ENCODE results near the gene SECTM1.

SECTM1 gene

DNA sequence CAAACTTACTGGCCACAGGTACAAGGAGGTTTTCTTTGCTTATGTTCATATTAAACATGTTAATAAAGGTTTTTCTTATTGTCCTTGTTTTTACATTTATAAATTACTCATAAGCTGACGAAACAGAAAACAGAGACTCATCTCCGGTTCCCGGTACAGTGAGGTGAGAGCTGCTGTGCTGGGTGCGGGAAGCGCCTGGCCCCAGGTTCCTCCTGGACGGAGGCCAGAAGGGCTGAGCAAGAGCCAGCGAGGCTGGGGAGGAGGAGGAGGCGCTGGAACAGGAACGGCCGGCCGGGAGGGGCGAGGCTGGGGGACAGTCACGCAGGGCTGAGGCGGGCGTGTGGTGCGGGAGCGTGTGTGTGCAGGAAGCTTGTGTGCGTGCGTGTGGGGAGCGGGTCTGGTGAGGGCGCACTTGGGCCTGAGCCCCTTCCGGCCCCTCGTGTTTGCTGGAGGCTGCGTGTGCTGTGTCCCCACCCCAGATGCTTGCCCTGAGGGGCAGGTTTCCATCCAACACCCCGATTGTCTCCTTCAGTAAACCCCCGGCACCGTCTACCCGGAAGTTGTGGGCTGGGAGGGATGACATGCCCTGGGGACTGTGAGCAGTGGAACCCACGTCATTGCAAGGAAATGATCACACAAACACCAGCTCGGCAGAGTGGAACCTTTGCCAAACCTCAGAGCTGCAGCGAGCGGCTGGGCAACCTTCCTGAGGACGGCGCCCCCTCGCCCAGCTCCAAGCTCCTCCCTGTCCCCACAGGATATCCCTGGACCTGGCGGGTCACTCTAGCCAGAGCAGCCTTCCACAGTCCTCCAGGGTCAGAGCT is 35.6 kb downstream of the SECTM1 start:
- DNase-seq = peak; percentile 94

DNA sequence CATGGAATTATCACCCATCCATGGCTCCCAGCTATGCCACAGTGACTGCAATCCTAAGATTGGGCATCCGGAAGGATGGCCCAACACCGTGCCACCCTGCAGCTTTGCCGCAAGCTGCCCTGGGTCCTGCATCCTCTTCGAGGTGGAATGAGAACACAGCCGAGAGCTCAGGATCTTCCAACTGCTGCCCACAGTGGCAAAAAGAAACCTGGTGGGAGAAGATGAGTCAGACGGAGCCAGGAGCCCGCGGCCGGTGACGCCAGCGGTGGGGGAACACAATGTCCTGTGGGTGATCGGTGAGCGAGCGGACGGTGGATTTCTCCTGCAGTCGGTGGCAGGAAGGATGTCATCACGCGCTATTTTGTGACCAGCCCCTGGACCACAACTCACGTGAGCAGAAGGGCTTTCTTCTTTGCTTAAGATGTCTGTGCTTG is 36.3 kb downstream of the SECTM1 start:
- peak; percentile 81 for DNase-seq

DNA sequence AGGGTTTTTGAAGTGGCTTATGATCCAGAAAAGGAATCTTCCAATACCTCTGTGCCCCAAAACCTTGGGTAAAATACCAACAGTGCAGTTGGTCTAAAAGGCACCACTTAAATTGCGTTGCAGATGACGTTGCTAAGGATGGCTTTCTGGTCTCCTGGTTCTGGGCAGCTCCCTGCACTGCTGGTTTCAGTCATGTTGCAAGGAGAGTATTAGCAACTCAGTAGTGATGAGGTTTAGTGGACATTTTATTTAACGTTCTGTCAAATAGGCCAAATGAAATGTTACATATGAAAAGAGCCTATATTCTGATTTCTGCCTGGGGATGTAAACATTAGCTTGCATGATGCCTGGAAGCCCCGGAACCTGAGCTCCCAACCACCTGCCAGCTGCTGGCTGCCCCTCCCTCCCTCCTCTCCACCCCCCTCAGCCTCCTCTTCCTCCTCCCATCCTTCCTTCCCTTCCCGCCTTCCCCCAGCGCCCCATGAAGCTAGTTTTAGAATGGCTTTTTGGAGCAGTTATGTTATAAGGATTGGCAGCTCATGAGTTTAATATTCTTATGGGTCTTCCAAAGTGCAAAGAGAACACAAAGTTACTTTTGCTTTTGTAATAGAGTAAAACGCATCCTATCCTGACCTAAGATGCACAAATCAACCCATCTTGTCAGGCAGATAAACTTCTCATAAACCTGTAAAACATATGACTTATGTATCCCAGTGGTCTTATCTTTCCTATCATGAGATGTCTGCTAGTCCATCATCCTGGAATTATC is 36.9 kb downstream of the SECTM1 start:
- no peak for DNase-seq

DNA sequence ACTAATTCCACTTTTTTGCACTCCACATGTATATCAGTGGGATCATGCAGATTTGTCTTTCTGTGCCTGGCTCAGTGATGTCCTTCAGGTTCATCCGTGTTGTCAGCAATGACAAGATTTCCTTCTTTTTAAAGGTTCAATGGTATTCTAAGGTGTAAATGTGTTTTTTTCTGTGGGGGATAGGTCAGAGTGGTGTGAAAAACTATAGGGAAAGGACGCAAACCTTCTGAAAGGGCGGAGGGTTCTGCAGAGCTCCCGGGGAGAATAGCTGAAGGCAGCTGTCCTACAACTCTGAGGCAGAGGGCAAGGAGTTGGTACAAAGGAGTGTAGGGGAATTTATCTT is 38.1 kb downstream of the SECTM1 start:
- DNase-seq = no peak

DNA sequence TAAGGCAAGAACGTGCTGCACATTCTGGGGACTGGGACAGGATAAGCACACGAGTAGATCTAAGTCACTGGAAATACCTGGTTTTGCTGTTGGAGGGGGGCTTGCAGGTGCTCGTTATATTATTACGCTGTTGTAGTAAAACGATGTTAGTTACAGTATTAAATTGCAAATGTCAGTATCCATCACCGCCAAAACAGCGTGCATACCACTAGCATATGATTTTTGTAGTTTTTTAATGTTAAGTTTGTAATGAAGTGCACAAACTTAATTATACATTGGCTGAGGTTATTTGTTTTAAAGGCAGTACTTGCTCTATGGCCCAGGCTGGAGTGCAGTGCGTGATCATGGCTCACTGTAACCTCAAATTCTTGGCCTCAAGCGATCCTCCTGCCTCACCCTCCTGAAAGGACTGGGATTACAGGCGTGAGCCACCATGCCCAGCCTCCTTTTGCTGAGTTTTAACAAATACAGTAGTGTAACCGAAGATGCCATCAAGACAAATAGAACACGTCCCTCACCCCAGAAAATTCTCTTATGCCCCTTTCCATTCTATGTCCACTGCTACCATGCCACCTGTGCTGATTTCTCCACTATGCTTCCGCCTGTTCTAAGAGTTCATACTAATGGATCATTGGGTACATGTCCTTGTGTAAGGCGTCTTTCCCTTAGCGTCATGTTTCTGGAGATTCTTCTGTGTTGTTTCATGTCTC is 39.3 kb downstream of the SECTM1 start:
- DNase-seq = no peak

DNA sequence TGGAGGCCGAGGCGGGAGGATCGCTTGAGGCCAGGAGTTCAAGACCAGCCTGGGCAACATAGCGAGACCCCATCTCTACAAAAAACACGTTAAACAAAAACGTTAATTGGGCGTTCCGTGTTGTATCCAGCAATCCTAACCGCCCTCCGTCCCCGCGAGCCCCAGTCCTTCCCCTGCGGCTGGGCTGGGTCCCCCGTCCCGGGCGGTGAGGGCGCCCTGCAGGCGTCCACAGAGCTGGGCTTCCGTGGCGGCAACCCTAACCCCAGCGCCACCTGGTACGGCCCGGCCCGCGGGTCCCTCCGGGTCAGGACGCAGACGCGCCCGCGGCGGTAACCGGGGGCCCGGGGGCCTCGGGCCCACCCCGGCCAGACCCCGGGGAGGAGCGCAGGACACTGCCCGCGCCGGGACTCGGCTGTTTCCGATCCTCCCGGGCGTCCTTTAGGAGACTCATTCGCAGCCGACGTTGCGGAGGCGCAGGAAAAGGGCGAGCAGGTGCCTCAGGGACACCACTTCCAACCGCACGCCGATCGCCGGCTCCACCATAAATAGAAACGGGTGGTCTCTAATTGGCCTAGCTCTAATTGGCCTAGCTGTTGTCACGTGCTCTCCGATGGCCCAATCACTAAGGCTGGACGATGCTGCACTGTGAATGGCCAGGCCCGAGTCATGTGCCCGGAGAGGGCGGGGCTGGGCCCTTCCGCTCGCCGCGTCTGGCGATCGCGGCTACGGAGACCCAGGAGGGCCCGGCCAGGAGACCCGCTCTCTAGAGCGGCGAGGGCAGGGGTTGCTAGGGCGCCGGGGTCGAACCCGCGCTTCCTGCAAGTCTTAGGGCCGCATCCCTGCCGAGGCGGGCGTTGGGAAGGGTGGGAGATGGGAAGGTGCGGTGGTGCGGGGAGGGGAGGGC is 41.1 kb downstream of the SECTM1 start:
- DNase-seq = peak; percentile 88

DNA sequence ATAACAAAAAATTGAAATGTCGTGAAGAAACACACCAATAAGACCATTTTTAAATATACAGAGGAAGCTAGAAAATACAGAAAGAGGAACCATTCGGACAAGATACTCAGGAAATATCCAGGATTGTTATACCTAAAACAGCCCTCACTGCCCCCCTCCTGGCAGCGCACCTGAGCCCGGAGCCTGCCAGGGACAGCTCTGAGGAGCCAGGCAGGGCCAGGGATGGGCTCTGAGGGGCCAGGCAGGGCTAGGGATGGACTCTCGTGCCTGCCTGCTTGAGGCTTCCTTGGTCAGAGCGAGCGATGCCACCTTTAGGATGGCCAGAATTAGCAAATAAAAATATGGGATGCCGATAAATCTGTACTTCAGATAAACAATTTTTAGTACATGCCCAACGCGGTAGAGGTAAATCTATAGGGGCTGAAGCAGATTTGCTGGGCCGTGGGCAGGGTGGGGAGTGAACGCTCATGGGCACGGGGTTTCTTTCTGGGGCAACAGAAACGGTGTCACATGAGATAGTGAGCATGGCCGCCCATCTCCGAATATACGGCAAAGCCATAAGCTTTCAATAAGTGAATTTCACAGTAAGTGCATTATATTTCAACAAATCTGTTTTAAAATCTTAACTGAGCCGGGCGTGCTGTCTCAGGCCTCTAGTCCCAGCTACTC is 41.9 kb downstream of the SECTM1 start:
- DNase-seq = no peak

DNA sequence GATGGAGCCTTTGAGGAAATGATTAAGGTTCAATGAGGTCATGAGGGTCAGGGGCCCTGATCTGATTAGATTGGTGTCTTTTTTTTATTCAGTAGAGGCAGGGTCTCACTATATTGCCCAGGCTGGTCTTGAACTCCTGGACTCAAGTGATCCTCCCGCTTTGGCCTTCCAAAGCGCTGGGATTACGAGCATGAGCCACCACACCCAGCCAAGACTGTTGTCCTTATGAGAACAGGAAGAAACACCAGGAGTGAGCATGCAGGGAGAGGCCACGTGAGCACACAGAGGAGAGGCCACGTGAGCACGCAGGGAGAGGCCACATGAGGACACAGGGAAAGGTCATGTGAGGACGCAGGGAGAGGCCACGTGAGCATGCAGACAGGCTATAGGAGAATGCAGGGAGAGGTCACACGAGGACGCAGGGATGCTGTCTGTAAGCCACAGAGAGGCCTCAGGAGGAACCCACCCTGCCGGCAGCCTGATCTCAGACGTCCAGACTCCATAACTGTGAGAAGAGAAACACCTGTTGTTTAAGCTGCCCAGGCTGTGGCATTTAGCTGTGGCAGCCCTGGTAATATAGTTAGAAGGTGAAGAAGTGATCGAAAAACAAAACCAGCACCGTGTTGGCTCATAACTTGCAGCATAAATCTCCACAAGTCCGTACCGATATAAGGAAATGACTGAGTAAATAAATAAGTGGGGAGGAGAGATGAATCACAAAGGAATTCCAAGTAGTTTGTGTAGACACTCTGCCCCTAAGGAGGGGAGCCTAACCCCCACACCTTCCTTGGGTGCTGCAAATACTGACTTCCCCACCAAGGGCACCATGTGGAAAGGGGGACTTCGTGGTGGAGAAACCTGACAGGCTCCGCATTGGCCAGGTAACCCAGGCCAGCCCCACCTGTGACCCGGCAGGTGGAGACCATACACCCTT is 45.4 kb downstream of the SECTM1 start:
- DNase-seq = no peak

DNA sequence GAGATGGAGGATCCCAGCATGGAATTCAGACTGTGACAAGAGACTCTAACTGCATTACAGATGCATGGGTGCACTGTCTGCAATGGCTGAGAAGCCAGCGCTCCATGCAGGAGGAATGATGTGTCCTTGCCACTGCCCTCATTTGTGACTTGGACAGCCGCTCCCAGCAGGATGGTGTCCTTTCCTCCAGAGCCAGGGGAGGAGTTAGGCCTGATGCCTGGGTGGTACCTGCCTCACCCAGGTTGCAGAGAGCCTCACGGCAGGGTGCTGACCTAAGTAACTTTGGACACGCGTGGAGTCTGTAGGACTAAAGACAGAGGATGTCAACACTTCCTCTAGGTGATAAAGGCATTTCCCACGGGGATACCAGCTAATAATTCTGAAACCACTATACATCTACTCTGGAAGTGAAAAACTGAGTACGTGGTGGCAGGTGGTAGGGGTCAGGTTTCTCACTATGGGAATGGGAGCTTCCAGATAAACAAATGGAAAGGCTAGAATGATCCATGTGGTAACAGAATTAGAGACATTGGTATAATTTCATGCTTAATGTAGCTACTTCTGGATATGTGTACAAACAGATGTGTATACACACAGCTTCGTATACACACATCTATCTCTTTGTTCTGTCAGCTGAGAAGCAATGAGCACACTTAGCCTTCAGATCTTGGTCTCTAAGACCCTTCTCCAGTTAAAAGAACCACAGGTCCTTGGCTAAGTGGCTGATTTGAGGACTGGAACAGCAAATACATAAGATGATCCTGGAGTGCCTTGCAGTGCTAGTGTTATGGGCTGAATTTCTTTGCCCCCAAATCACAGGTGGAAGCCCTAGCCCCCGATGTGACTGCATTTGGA is 46.3 kb downstream of the SECTM1 start:
- no peak for DNase-seq

DNA sequence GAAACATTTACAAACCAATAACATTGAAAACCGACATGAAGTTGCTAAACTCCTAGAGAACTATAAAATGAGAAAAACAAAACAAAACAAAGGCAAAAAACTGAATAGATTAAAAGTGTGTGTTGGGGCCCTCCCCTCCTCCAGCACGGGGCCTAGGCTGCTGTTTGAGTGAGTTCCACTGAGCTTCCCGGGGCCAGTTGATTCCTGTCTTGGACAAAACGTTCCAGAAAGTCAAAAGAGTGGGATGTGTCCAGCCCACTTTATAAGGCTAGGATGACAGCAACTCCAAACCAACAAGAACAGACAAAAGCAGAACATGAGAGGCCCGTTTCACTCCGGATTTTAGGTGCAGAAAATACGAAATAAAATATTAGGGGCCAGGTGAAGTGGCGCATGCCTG is 48.4 kb downstream of the SECTM1 start:
- DNase-seq = no peak

DNA sequence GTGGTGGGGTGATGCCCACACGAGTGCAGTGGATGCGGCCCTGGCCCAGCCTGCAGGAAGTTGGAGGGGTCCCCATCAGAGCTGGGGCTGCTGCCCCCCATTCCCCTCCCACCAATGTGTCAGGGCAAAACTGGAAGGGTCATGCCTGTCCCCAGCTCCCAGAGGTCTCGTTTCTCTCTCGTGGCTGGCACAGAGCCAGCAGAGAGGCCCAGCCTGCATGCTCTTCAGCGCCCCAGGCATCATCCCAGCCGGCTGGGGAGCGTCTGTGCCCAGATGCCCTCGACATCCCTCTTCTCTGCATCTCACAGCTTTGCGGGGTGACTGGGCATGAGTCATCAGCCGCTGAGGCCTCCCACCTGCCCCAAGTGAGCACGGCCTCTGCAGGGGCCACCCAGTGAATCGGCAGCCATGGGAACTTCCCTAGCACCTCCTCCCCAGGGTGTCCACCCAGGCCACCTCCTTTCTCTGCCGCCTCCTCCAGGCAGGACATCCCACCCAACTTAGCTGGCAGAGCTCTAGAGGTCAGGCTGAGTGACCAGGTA is 50.3 kb downstream of the SECTM1 start:
- DNase-seq = no peak

DNA sequence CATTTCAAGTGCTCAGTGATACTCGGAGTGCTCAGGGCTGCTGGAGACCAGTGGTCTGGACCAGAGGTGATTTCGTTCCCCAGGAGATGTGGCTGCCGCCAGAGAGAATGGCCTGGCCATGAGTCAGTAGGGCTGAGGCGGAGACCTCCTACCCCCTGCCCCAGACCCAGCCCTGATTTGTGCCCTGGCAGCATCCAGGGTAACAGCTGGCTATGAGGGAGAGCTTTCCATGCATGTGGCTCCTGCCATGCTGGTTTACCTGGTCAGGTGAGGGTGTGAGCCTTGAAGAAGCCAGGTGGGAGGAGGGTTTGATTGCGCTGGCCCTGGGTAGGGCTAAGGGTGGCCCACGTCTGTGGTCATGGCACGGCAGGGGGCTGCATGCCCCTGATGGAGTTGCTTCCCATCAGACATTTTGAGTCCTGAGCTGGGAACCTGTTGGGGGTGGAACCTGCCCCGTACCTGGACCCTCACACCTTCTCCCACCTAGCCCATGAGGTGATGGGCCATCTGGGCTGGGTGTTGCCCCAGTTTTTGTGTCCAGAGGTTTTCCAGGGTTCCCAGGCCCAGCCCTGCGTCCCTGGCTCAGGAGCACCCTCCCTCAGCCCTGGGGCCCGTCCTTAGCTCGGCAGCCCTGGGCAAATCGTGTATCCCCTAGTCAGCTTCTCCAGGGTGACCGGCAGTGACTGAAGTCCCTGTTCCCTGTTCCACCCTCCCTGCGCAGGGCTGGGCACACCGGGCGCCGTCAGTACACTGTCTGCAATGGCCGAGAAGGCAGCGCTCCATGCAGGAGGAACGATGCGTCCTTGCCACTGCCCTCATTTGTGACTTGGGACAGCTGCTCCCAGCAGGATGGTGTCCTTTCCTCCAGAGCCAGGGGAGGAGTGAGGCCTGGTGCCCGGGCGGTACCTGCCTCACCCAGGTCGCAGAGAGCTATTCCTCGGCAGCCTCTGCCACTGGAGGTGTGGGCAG is 51.0 kb downstream of the SECTM1 start:
- DNase-seq = no peak

DNA sequence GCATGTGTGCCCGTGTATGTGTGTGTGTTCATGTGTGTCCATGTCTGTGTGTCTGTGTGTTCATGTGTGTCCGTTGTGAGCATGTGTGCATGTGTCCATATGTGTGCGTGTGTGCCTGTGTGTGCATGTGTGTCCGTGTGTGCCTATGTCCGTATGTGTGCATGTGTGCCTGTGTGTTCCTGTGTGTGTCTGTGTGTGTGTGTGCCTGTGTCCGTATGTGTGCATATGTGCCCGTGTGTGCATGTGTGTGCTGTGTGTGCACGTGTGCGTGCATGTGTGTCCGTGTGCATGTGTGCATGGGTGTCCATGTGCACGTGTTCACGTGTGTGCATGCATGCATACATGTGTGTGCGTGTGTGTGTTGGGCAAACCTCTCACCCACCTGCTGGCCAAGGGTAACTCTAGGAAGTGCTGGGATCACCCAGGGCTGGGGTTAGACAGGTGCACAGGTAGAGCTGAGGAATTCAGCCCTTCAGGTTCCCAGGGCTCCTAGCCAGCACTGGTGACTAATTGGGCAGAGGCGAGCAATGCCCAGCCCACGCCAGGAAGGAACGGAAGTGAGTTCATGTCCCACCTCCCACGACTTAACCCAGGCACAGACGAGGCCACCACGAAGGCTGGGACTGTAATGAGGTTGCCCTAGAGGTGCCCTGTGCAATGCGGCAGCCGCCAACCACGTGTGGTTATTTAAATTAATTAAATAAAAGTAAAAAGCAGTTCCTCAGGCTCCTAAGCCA is 51.9 kb downstream of the SECTM1 start:
- no peak for DNase-seq

DNA sequence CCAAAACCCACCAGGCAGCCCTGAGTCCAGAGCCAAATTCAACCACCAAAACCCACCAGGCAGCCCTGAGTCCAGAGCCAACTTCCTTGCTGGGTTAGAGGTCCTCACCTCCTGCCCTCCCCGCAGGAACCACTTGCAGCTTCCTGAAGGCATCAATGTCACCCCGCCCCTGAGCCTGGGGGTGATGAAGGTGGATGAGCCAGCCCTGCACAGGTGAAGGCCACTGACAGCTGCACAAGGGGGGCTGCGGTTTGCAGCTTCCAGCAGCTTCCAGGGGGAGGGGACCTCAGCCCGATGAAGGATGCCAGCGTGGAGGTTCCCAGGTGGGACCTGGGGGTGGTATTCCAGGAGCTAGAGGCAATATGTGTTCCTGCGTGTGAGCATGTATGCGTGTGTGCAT is 52.5 kb downstream of the SECTM1 start:
- DNase-seq = no peak

DNA sequence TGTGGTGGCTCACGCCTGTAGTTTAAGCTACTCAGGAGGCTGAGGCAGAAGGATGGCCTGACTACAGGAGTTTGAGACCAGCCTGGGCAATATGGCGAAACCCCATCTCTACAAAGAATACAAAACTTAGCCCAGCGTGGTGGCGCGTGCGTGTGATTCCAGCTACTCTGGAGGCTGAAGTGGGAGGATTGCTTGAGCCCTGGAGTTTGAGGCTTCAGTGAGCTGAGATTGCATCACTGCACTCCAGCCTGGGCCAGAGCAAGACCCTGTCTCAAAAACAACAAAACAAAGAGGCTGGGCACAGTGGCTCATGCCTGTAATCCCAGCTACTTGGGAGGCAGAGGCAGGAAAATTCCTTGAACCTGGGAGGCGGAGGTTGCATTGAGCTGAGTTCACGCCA is 53.0 kb downstream of the SECTM1 start:
- DNase-seq = no peak

DNA sequence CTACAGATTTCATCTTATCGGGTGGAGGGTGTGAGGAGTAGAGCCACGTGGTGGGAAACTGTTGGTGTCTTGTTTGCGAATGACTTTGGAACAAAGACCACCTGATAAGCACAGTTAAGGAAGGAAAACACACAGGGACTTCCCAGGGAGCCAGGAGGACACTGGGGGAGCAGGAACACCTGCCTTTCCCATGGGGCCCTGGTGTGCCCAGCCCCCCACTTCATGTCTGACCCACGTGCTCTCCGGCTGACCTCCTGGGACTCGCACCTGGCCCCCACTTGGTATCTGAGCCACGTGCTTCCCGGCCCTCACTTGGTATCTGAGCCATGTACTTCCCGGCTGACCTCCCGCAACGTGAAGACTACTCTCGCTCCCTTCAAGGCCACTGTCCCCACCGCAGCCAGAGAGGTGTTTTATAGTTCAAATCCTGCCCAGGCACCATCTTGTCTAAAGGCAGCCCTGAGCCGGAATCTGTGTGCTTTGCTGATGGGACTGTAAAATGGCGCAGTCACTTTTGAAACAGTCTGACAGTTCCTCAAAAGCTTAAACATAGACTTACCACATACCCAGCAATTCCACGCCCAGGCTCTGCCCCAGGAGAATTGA is 54.7 kb downstream of the SECTM1 start:
- DNase-seq = no peak

DNA sequence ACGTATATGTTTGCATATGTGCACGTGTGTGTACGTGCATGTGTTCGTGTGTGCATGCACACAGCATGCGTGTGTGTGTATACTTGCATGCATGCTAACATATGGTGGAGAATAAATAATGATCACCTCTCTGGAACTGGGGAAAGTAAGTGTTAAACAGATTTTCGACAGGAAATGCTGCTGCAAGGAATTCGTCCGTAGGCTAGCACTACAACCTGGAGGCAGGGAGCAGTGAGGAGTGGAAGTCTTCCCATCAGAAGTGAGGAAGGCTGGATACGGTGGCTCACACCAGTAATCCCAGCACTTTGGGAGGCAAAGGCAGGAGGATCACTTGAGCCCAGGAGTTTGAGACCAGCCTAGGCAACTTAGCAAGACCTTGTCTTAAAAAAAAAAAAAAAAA is 55.3 kb downstream of the SECTM1 start:
- DNase-seq = no peak

Measured in effector CD4-positive, alpha-beta T cell (primary cell).